NCI-H2171 (cell line): ENCODE results near the gene CNTN5.

ENCODE experiments used
- DNase-seq: peaks from one replicate; lab custom pipeline; 2025; lab: John Stamatoyannopoulos, UW

Gene CNTN5

GRCh38 chr11:99932684-99933083, 911.9 kb downstream of the CNTN5 start:
- DNase-seq: no peak

GRCh38 chr11:99934008-99934407, 913.3 kb downstream of the CNTN5 start:
- DNase-seq: no peak

GRCh38 chr11:99937330-99937729, 916.6 kb downstream of the CNTN5 start:
- no peak for DNase-seq

- no peak for DNase-seq
These were observed 932.1 kb downstream of the CNTN5 start for GRCh38 chr11:99952816-99953215.

GRCh38 chr11:99960536-99960935, 939.8 kb downstream of the CNTN5 start:
- no peak for DNase-seq

GRCh38 chr11:99968336-99968735, 947.6 kb downstream of the CNTN5 start:
- DNase-seq: no peak

GRCh38 chr11:99973993-99974392, 953.2 kb downstream of the CNTN5 start:
- no peak for DNase-seq

- no peak for DNase-seq
These were observed 958.3 kb downstream of the CNTN5 start for GRCh38 chr11:99979042-99979441.

- DNase-seq: no peak
These were observed 967.2 kb downstream of the CNTN5 start for GRCh38 chr11:99987821-99988470.

- no peak for DNase-seq
These were observed 967.7 kb downstream of the CNTN5 start for GRCh38 chr11:99988471-99988837.

- DNase-seq: no peak
These were observed 983.2 kb downstream of the CNTN5 start for GRCh38 chr11:100003985-100004384.

GRCh38 chr11:100004541-100004940, 983.8 kb downstream of the CNTN5 start:
- no peak for DNase-seq

GRCh38 chr11:100008417-100008816, 987.7 kb downstream of the CNTN5 start:
- DNase-seq: no peak

- no peak for DNase-seq
These were observed 989.0 kb downstream of the CNTN5 start for GRCh38 chr11:100009728-100010127.

GRCh38 chr11:100010393-100010792, 989.6 kb downstream of the CNTN5 start:
- no peak for DNase-seq

- DNase-seq: no peak
These were observed 990.9 kb downstream of the CNTN5 start for GRCh38 chr11:100011697-100012096.

GRCh38 chr11:100013011-100013410, 992.3 kb downstream of the CNTN5 start:
- no peak for DNase-seq

- DNase-seq: no peak
These were observed 1011.2 kb downstream of the CNTN5 start for GRCh38 chr11:100031973-100032372.

GRCh38 chr11:100061006-100061405, 1040.3 kb downstream of the CNTN5 start:
- DNase-seq: no peak

GRCh38 chr11:100066399-100066798, 1045.7 kb downstream of the CNTN5 start:
- peak; percentile 46 for DNase-seq

GRCh38 chr11:100068116-100068515, 1047.4 kb downstream of the CNTN5 start:
- peak; percentile 21 for DNase-seq

- no peak for DNase-seq
These were observed 1051.4 kb downstream of the CNTN5 start for GRCh38 chr11:100072131-100072530.

GRCh38 chr11:100080381-100080780, 1059.6 kb downstream of the CNTN5 start:
- DNase-seq: no peak

GRCh38 chr11:100080821-100081220, 1060.1 kb downstream of the CNTN5 start:
- no peak for DNase-seq

GRCh38 chr11:100093698-100094097, 1072.9 kb downstream of the CNTN5 start:
- DNase-seq: no peak
